Panc1 (cell line): ENCODE measurements around the gene PLBD2. TPM values are rescaled to one million over a fixed set of nuclear protein-coding genes. Genes with fewer than 3 reads are reported as not detected.

ENCODE experiments used
- ATAC-seq: fragments of 200-7000 bp; cut with Tn5 transposase; 2 replicates; pipeline ENCODE4 v1.9.1; 2020; ENCODE audit warnings: mild to moderate bottlenecking, moderate library complexity
- BruUV-seq: library from RNA; stranded (reverse); fragments of 400-500 nt; replicated peaks from 2 replicates; lab custom pipeline; 2021; lab: Mats Ljungman, UMichigan
- CTCF ChIA-PET: fragments of 300-600 bp; sonication (Branson Sonifier 250); formaldehyde crosslinking; loops from one replicate; lab custom pipeline; 2022; ENCODE audit warnings: antibody characterized with exemption; lab: Charles Lee
- POLR2A ChIA-PET: fragments of 300-600 bp; sonication (Branson Sonifier 250); formaldehyde crosslinking; loops from one replicate; lab custom pipeline; 2022; ENCODE audit warnings: antibody characterized with exemption; lab: Charles Lee
- DNase-seq: peaks from one replicate; pipeline ENCODE4 v3.0.0-alpha.2; 2010; ENCODE audit warnings: low read depth, low spot score
- H3K27ac ChIP-seq: 2 replicates; pipeline ENCODE4 v1.5.1; 2011; ENCODE audit warnings: mild to moderate bottlenecking, low read length, inconsistent platforms
- H3K27me3 ChIP-seq: fragments of 200-500 bp; sonication (Bioruptor generic); 2 replicates; pipeline ENCODE4 v1.6.0; 2014; ENCODE audit warnings: low read length, inconsistent platforms; ENCODE audit not compliant: control insufficient read depth, insufficient read depth
- H3K36me3 ChIP-seq: fragments of 200-500 bp; sonication (Bioruptor generic); 2 replicates; pipeline ENCODE4 v1.5.1; 2014; ENCODE audit warnings: inconsistent platforms, mild to moderate bottlenecking, low read length, moderate library complexity; ENCODE audit not compliant: control insufficient read depth, insufficient read depth
- H3K4me1 ChIP-seq: 2 replicates; pipeline ENCODE4 v1.5.1; 2011; ENCODE audit warnings: inconsistent platforms, mild to moderate bottlenecking, low read length, moderate library complexity; ENCODE audit not compliant: control insufficient read depth, insufficient read depth
- H3K4me3 ChIP-seq, 2 experiments: 2 replicates each; pipeline ENCODE4 v1.5.1; 2011 to 2012; ENCODE audit warnings: low read depth in 2 of 2, low read length in 2 of 2, mild to moderate bottlenecking in 2 of 2, inconsistent platforms in 1 of 2, moderate library complexity in 1 of 2
- H3K9me3 ChIP-seq: fragments of 200-500 bp; sonication (Bioruptor generic); 2 replicates; pipeline ENCODE4 v1.5.1; 2014; ENCODE audit warnings: low read depth, mild to moderate bottlenecking, inconsistent platforms, low read length, moderate library complexity; ENCODE audit not compliant: control insufficient read depth, insufficient read depth
- CTCF ChIP-seq: fragments of 450-650 bp; IDR thresholded peaks from 2 replicates; pipeline ENCODE4 v1.5.1; 2017; ENCODE audit warnings: mild to moderate bottlenecking
- POLR2AphosphoS5 ChIP-seq: IDR thresholded peaks from 2 replicates; pipeline ENCODE4 v1.6.1; 2012; ENCODE audit warnings: mild to moderate bottlenecking, low read depth, low read length, moderate library complexity
- SIN3A ChIP-seq: IDR thresholded peaks from 2 replicates; pipeline ENCODE4 v1.6.1; 2012; ENCODE audit warnings: low read depth, mild to moderate bottlenecking, low read length, moderate library complexity, borderline replicate concordance; ENCODE audit not compliant: insufficient read depth
- TCF7L2 ChIP-seq: IDR thresholded peaks from 2 replicates; pipeline ENCODE4 v1.6.1; 2011; ENCODE audit warnings: mild to moderate bottlenecking, low read depth, low read length, inconsistent platforms
- in situ Hi-C: cut with HindIII; loops from 2 replicates; pipeline ENCODE4 v1.10.0; 2016; ENCODE audit warnings: low sequenced_read_pairs, low pct_unique_long_range_greater_than_20kb
- intact Hi-C: fragments of 100-400 bp; cut with micrococcal nuclease; formaldehyde crosslinking; loops from one replicate; pipeline ENCODE4 v1.10.0; 2022; ENCODE audit not compliant: unreplicated experiment
- total RNA-seq: library from RNA; stranded (reverse); gene quantifications from one replicate; pipeline ENCODE4 v1.2.1, GENCODE V29; 2021; ENCODE audit not compliant: unreplicated experiment
- TF ChIP-seq, protein P1 (sequence below), 2 experiments: IDR thresholded peaks; 2 replicates each; pipeline ENCODE4 v1.6.1; 2011 to 2012; ENCODE audit warnings: low read depth in 2 of 2, control low read depth in 1 of 2, low read length in 1 of 2, mild to moderate bottlenecking in 1 of 2, moderate library complexity in 1 of 2; ENCODE audit not compliant: insufficient read depth in 1 of 2

Gene PLBD2
- total RNA-seq, 1 experiment from 2014 or later: 69.7 TPM

DNA sequence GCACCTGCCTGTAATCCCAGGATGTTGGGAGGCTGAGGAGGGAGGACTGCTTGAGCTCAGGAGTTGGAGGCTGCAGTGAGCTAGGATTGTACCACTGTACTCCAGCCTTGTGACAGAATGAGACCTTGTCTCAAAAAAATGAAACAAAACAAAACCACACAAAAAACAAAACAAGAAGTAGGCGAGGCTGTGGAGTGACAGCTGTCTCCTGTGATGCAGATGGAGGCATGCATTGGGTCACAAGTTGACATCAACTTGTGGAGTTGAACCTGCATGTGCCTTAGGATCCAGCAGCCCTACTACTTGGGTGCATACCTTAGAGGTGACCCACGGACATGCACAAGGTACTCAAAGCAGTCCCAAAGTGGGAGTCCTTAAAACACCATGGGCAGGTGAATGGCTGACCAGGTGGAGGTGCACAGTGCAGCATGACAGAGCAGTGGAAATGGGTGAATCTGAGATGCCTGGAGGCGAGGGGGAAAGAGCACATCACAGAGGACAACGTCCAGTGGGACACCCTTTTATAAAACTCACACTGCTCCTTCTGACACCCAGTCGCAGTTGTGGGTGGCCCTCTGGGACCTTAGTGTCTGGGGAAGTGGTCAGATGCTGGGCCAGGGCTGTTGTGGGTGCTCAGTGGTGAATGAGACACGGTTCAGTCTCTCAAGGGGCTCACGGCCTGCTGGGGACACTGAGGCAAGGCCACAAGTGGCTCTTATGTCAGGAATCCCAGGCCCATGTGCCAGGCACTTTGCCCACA, 12.7 kb downstream of the PLBD2 start:
- Histone ChIP-seq H3K27me3 (no peaks in the 10 kb centered on the region), H3K4me1 (no peaks in the 10 kb centered on the region), H3K9me3 (no peaks in the 10 kb centered on the region), H3K36me3 (no peaks in the 10 kb centered on the region), H3K4me3 (no peak overlapping the region), H3K27ac (no peak overlapping the region)
- CTCF ChIA-PET: interaction anchor here (0.6 kb wide), 1 partner anchor 12 kb away, joined by 6 read pairs; no protein-coding TSS in a partner anchor
- TF ChIP-seq TCF7L2 (no peak), POLR2AphosphoS5 (no peak), CTCF (no peak), SIN3A (no peak)
- TF ChIP-seq, protein P1, sequence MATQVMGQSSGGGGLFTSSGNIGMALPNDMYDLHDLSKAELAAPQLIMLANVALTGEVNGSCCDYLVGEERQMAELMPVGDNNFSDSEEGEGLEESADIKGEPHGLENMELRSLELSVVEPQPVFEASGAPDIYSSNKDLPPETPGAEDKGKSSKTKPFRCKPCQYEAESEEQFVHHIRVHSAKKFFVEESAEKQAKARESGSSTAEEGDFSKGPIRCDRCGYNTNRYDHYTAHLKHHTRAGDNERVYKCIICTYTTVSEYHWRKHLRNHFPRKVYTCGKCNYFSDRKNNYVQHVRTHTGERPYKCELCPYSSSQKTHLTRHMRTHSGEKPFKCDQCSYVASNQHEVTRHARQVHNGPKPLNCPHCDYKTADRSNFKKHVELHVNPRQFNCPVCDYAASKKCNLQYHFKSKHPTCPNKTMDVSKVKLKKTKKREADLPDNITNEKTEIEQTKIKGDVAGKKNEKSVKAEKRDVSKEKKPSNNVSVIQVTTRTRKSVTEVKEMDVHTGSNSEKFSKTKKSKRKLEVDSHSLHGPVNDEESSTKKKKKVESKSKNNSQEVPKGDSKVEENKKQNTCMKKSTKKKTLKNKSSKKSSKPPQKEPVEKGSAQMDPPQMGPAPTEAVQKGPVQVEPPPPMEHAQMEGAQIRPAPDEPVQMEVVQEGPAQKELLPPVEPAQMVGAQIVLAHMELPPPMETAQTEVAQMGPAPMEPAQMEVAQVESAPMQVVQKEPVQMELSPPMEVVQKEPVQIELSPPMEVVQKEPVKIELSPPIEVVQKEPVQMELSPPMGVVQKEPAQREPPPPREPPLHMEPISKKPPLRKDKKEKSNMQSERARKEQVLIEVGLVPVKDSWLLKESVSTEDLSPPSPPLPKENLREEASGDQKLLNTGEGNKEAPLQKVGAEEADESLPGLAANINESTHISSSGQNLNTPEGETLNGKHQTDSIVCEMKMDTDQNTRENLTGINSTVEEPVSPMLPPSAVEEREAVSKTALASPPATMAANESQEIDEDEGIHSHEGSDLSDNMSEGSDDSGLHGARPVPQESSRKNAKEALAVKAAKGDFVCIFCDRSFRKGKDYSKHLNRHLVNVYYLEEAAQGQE (IDR thresholded peaks at IDR 0.05; ENCODE audit: insufficient read depth in 1 of 2, low read depth in 2 of 2, low read length in 1 of 2): no peak
- DNase-seq: no peak
- no peak for ATAC-seq
- in situ Hi-C loops: no loop called here
- POLR2A ChIA-PET: no interaction called here
- no TSS peak for BruUV-seq
- intact Hi-C loops: no loop called here

- BruUV-seq: no TSS peak
- in situ Hi-C loops: no loop called here
These were observed 13.4 kb downstream of the PLBD2 start for GRCh38 chr12:113371808-113372207.

More at GRCh38 chr12:113371808-113372207, 13.4 kb downstream of the PLBD2 start:
- POLR2A ChIA-PET: no interaction called here
- ATAC-seq: no peak
- no peaks in the 10 kb centered on the region for H3K27me3 ChIP-seq
- H3K4me1 ChIP-seq: no peaks in the 10 kb centered on the region
- no peaks in the 10 kb centered on the region for H3K9me3 ChIP-seq
- CTCF ChIA-PET: no interaction called here
- DNase-seq: no peak
- TF ChIP-seq, protein P1 (IDR thresholded peaks at IDR 0.05; ENCODE audit: insufficient read depth in 1 of 2, low read depth in 2 of 2, low read length in 1 of 2): no peak
- TF ChIP-seq POLR2AphosphoS5: no peak
- no peak for TF ChIP-seq SIN3A
- TF ChIP-seq CTCF: no peak
- TF ChIP-seq TCF7L2: no peak
- no peak overlapping the region for H3K27ac ChIP-seq
- intact Hi-C loops: no loop called here
- H3K36me3 ChIP-seq: no peaks in the 10 kb centered on the region
- no peak overlapping the region for H3K4me3 ChIP-seq
